ENCODE results near the gene TAF6L. TPM values are rescaled to one million over a fixed set of nuclear protein-coding genes. Genes with fewer than 3 reads are reported as not detected.
A peak's percentile ranks its signal among the peaks of the same experiment; 100 is the strongest.

The TAF6L gene
- total and polyA plus RNA-seq, 2 donors (not counting 3 experiments of a cell fraction or from before 2014, with no cell fraction given): 28.9 to 33.3 TPM

- Histone ChIP-seq H4K20me1 (replicated peaks; ENCODE audit: control insufficient read depth, extremely low read depth, insufficient read depth, low read length) (no peaks in the 10 kb centered on the region), H3K36me3 (ENCODE audit: control insufficient read depth in 2 of 2, extremely low read depth in 1 of 2, insufficient read depth in 2 of 2, low read length in 2 of 2) (peaks cover 12 to 25% of the 10 kb centered on the region in 2 experiments), H3K27ac (ENCODE audit: insufficient read depth, low read depth, low read length) (peak overlapping the region; percentile 2), H3K27me3 (ENCODE audit: control insufficient read depth in 2 of 2, insufficient read depth in 2 of 2, low read length in 2 of 2) (no peaks in the 10 kb centered on the region), H3K79me2 (ENCODE audit: control insufficient read depth, insufficient read depth, low read length) (peaks cover 73% of the 10 kb centered on the region), H3K9me1 (replicated peaks; ENCODE audit: control insufficient read depth, extremely low read depth, insufficient read depth, low read length) (no peaks in the 10 kb centered on the region), H3K4me3 (replicated peaks in 1 of 3; ENCODE audit: insufficient read depth in 1 of 3, low read depth in 1 of 3, low read length in 3 of 3) (peak overlapping the region; percentile 53 to 99 (median 94)), H3K4me1 (ENCODE audit: control insufficient read depth, extremely low read depth, insufficient read depth, low read length) (peaks cover 15% of the 10 kb centered on the region), H3K9me3 (replicated peaks; ENCODE audit: control insufficient read depth, insufficient read depth, low read length) (no peaks in the 10 kb centered on the region), H2AFZ (ENCODE audit: low read depth, low read length) (no peak overlapping the region), H3K9ac (replicated peaks; ENCODE audit: extremely low read depth, insufficient read depth, low read length) (peak overlapping the region; percentile 59), H3K4me2 (ENCODE audit: insufficient read depth, low read length) (peak overlapping the region; percentile 90)
- intact Hi-C loops (cut with micrococcal nuclease) (loop anchor here (2.0 to 5.0 kb wide), 2 partner anchors 66 to 156 kb away; partner anchors contain the start of genes SLC3A2 and TMEM223), dilution Hi-C loops (cut with MboI; ENCODE audit: extremely low pct_ligation_motif_present, low sequenced_read_pairs) (no loop called here)
- TF ChIP-seq MYC (IDR thresholded peaks at IDR 0.05; ENCODE audit: low read depth, low read length): no peak
- TF ChIP-seq EZH2 (IDR thresholded peaks at IDR 0.05; ENCODE audit: borderline replicate concordance, low read depth, low read length, severe bottlenecking): no peak
- TF ChIP-seq CTCF (IDR thresholded peaks at IDR 0.05; ENCODE audit: extremely low read depth in 1 of 2, insufficient read depth in 1 of 2, low read depth in 1 of 2, low read length in 2 of 2): no peak
- no peak for TF ChIP-seq MAX (IDR thresholded peaks at IDR 0.05; ENCODE audit: insufficient read depth, insufficient read length)
- TF ChIP-seq JUN (IDR thresholded peaks at IDR 0.05; ENCODE audit: borderline replicate concordance, insufficient read depth, insufficient read length, low read depth): no peak
- TF ChIP-seq GATA2 (IDR thresholded peaks at IDR 0.05; ENCODE audit: insufficient read depth, insufficient read length, low read depth, low read length): no peak
- no peak for TF ChIP-seq FOS (IDR thresholded peaks at IDR 0.05; ENCODE audit: borderline replicate concordance, insufficient read depth, low read length)
- TF ChIP-seq POLR2A (IDR thresholded peaks at IDR 0.05; ENCODE audit: low read depth, low read length): no peak
- TF ChIP-seq POLR2AphosphoS5 (IDR thresholded peaks at IDR 0.05; ENCODE audit: insufficient read depth, low read depth, low read length): no peak
- POLR2A ChIA-PET: interaction anchor here (1.2 to 3.2 kb wide), 4 partner anchors 14 to 152 kb away, joined by 4 to 25 read pairs (median 6); partner anchors contain the start of gene EEF1G
- FAIRE-seq (no peak), DNase-seq (ENCODE audit: low read depth, low spot score) (peak; percentile 23)
- no TSS peak for BruUV-seq (replicated peaks)
- CTCF ChIA-PET: interaction anchor here (1.0 to 4.5 kb wide), 3 partner anchors 27 to 60 kb away, joined by 3 to 39 read pairs (median 11); partner anchors contain the start of genes TMEM179B and ZBTB3
Observed at GRCh38 chr11:62726156-62726914, 44.9 kb upstream of the TAF6L start.
